NCI-H82 treated with DMSO at 0.1 percent for 48 hours (cell line): ENCODE results near the gene PUSL1.

ENCODE experiments used
- DNase-seq: peaks from one replicate; lab custom pipeline; 2025; ENCODE audit not compliant: unreplicated experiment; lab: John Stamatoyannopoulos, UW

PUSL1 gene

DNA sequence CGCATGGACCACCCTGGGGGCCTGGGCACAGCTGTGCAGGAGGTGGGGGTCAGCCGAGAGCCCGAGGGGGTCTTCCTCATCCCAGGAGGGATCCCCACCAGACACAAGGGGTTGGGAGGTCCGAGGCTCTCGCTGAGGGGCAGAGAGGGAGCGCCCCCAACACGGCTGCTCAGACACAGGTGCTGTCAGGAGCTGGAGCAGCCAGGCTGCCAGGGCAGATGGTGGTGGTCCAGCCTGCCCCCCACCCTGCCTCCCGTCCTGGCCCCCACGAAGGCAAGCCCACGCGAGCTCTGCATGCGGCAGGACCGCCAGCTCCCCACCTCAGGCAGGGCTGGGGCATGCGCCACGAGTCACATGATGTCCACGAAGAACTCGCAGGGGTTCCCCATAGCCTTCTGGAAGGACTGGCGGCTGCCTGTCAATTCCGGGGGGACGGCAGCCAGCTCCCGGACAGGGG is 27.4 kb downstream of the PUSL1 start:
- DNase-seq: no peak

DNA sequence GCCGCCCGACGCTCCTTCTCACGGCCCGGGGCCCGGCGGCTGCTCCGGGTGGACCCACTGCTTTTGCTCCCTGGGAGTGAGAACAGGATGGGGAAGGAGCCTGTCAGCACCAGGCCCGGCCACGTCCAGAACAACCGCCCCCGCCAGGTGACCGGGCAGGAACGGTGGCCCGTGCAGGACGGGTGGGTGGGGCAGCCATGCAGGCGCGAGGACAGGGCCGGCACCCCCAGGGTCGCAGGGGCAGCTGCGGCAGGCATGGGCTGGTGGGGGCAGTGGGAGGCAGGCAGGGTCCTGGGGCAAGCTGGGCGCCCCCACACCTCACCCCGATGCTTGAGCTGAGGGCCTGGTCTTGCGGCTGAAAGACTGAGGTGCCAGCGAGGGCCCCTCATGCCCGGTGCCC is 28.0 kb downstream of the PUSL1 start:
- DNase-seq: no peak

GRCh38 chr1:1336931-1337792 is 28.8 kb downstream of the PUSL1 start:
- no peak for DNase-seq

DNA sequence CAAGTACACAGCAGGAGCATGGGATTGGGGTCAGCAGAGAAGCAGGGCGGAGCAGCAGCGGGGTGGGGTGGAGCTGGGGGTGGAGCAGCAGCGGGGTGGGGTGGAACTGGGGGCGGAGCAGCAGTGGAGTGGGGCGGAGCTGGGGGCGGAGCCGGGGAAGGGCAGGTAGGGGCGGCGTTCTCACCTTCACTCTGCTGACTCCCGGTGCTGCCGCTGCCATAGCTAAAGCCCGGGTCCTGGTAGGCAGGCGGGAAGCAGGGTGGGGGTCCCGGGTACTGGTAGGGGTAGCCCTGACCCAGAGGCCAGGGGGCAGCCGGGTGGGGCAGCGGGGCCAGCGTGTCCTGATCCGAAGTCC is 29.4 kb downstream of the PUSL1 start:
- DNase-seq: no peak

GRCh38 chr1:1338278-1338677 is 29.9 kb downstream of the PUSL1 start:
- DNase-seq: no peak

GRCh38 chr1:1340185-1340584 is 31.8 kb downstream of the PUSL1 start:
- DNase-seq: no peak

DNA sequence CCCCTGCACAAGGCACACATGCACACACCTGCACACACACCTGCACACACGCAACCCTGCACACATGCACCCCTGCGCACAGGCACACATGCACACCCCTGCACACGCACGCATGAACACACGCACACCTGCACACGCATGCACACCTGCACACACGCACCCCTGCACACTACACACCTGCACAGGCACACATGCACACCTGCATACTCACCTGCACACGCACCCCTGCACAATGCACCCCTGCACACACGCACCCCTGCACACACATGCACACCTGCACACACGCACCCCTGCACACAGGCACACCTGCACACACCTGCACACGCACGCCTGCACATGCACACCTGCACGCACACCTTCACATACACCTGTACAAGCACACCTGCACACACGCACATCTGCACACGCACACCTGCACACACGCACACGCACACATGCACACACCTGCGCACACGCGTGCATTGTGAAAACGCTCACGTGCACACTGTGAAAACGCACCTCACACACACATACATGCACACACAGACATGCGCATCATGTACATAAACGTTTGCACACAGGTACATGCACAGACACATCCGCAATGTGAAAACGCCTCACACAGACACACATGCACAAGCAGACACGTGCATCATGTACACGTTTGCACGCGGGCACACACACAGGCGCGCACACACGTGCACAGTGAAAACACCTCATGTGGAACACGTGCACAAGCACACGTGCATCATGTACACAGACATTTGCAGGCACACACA is 32.6 kb downstream of the PUSL1 start:
- no peak for DNase-seq

DNA sequence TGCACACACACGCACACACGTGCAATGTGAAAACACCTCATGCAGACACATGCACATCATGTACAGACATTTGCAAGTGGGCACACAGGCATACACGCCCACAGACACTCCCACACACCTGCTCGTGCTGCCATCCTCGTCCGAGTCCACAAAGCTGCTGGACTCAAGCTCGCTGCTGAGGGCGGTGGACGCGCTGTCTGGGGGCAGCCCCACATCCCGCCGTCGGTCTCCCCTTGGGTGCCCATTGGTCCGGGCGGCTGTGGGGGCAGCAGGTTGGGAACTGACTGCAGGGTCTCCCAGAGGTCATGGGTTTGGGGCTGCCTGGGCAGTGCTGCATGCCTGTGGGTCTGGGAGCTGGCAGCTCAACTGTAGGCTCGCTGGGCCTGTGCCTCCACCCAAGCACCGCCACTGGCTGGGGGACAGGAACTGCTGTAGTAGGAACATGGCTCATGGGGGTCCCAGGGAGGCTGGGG is 33.2 kb downstream of the PUSL1 start:
- DNase-seq: no peak

- DNase-seq: no peak
Measured at GRCh38 chr1:1342061-1342562, 33.7 kb downstream of the PUSL1 start.

GRCh38 chr1:1342584-1343115 is 34.3 kb downstream of the PUSL1 start:
- no peak for DNase-seq

GRCh38 chr1:1343811-1344421 is 35.5 kb downstream of the PUSL1 start:
- no peak for DNase-seq

DNA sequence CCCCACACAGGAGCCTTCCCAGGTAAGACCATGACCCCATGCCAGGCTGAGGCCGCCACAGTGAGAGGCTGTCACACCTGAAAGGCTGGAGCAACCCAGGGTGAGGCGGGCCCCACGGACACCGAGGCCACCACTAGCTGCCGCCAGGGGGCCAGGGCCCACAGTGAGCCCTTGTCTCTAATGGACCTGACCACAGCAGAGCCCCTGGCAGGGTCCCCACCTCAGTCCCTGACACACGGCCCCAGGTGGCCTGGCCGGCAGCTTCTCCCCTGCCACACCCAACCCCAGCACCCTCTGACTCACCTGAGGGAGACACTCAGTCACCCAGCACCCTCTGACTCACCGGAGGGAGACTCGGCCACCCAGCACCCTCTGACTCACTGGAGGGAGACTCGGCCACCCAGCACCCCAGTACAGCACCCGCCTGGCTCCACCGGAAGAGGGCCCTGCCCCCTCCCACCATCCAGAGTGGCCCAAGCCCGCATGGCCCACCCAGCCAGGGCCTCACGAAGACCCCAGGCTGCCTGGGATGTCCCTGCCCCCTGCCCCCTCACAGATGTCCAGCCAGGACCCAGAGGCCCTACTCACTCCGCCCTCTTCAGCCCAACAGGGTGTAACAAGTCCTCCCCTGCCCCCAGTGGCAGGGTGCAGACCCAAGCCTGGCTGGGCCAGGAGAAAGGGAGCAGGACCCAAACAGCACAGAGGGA is 36.4 kb downstream of the PUSL1 start:
- no peak for DNase-seq

DNA sequence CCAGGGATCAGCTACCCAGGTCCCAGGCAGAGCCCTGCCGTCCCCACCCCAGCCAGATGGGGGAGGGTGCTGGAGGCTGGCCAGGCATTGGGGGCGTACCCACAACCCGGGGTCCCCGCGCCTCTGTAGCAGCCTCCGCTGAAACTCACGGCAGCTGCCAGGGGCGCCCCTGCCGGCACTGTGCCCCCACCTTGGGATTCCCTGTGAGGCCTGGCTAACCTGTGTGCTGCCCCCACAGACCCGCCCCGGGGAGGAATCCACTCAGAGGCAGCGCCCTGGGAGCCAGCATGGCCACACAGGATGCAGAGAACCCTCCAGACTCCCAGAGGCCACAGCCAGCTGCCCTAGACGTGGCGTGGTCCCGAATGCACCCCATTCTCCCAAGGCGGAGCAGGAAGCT is 37.0 kb downstream of the PUSL1 start:
- no peak for DNase-seq

DNA sequence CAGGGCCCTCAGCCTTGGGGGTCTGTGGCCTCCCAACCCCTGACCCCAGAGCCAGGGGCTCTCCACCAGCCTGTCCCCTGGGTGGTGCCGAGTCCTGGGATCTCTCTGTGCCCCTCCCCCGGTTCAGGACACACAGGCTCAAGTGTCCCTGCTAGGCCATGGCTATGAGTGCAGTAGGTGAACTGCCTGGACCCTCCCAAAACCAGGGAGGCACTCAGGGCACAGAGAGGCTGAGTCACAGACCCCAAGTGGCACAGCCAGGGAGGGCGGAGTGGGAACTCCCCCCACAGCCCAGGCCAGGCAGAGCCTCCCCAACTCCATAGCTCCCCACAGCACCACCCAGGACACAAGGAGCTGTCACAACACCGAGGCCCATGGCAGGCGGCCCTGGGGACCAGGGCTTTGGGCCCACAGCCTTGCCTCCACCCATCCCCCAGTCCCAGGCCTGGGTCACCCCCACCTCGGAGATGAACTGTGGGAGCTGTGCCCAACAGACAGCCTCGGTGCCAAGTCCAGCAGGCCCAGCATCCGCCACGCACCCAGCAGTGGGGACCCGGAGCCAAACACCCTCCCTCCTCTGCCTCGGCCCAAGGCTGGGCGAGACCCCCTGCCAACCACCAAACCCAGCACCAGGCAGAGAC is 37.6 kb downstream of the PUSL1 start:
- no peak for DNase-seq

- no peak for DNase-seq
Measured at GRCh38 chr1:1346501-1346890, 38.1 kb downstream of the PUSL1 start.

DNA sequence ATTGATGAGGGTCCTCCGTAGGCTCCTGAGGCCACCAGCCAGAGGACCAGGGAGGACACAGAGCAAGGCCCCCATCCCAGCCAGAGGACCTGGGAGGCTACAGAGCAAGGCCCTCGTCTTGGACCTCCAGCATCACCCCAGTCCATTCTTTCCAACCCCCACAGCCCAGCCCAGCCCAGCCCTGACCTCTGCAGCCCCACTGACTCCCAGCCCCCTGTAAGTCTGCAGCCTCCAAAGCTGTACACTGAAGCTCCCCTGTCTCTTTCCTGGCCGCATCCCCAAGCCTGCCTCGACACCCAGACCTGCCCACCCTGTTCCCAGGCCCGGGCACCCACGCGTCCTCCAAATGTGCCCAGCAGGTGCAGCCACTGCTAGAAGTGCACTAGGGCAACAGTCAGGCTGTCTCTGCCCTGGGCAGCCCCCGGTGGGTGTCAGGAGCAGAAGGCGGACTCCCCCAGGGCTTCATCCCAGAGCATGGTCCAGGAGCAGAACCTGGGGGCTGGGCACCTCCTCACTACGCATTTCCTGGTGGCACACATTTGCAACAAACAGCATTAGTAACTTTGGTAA is 38.7 kb downstream of the PUSL1 start:
- no peak for DNase-seq

DNA sequence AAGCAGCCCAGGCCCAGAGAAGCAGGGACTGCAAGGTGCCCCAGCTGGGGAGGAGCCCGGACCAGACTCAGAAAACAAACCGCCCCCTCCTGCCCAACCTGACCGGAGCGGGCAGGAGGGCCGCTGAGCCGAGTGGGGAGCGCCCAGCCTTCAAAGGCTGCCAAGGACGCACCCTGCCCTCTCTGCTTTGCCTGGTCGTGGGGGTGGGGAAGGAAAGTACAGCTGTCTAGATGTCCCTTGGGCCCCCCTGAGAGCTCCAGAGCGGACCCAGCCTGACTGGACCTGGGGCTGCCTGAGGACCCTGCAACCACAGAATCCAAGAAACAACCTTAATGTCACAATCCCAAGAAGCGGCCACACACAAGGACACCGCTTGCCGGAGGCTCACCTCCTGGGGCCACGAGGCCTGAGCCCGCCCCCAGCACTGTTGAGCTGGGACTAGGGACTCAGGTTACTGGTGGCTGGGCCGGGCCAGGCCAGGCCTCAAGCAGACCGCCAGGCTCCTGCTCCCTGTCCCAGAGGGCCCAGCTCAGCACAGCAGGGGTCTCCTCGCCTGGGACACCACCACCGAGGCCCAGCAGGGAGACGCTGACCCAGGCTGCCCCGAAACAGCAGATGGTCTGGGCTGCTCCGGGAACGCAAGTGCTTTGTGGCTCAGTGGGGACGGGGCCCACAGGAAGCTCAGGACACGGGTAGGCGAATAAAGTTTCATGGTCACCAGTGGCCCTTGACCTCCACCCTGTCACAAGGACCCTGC is 39.4 kb downstream of the PUSL1 start:
- no peak for DNase-seq

- DNase-seq: no peak
Measured at GRCh38 chr1:1348420-1349255, 40.2 kb downstream of the PUSL1 start.
